GM23338 (cell line): ENCODE data around the gene CTNNA2. TPM values are rescaled to one million over a fixed set of nuclear protein-coding genes. Genes with fewer than 3 reads are reported as not detected.

Experiments
- ATAC-seq: fragments of 200-7000 bp; cut with Tn5 transposase; 3 replicates; pipeline ENCODE4 v1.9.1; 2020
- DNase-seq: peaks from one replicate; pipeline ENCODE4 v3.0.0-alpha.2; 2015; ENCODE audit warnings: low spot score
- H2AFZ ChIP-seq: fragments of 200-600 bp; sonication (generic); 2 replicates; pipeline ENCODE4 v1.8.0; 2016; ENCODE audit warnings: antibody characterized with exemption, mild to moderate bottlenecking, moderate library complexity
- H3F3A ChIP-seq: fragments of 200-600 bp; sonication (generic); replicated peaks from 2 replicates; pipeline ENCODE4 v1.8.0; 2017; ENCODE audit warnings: antibody characterized with exemption, mixed run types, low read depth
- H3K27ac ChIP-seq: fragments of 200-600 bp; sonication (generic); 2 replicates; pipeline ENCODE4 v1.6.1; 2016; ENCODE audit warnings: low read depth
- H3K27me3 ChIP-seq: fragments of 200-600 bp; sonication (generic); 2 replicates; pipeline ENCODE4 v1.8.0; 2016; ENCODE audit warnings: mild to moderate bottlenecking, mixed run types, moderate library complexity; ENCODE audit not compliant: insufficient read depth
- H3K36me3 ChIP-seq: fragments of 200-600 bp; sonication (generic); 2 replicates; pipeline ENCODE4 v1.8.0; 2016; ENCODE audit warnings: mild to moderate bottlenecking; ENCODE audit not compliant: insufficient read depth
- H3K4me1 ChIP-seq: fragments of 200-600 bp; sonication (generic); 2 replicates; pipeline ENCODE4 v1.8.0; 2016; ENCODE audit warnings: mild to moderate bottlenecking, moderate library complexity; ENCODE audit not compliant: insufficient read depth
- H3K4me2 ChIP-seq: fragments of 200-600 bp; sonication (generic); 2 replicates; pipeline ENCODE4 v1.7.1; 2017; ENCODE audit warnings: mixed run types
- H3K4me3 ChIP-seq: fragments of 200-600 bp; sonication (generic); 2 replicates; pipeline ENCODE4 v1.6.1; 2016; ENCODE audit warnings: mixed run types
- H3K79me2 ChIP-seq: fragments of 200-600 bp; sonication (generic); replicated peaks from 2 replicates; pipeline ENCODE4 v1.8.0; 2017; ENCODE audit warnings: mild to moderate bottlenecking; ENCODE audit not compliant: insufficient read depth
- H3K9me2 ChIP-seq: fragments of 200-600 bp; sonication (generic); 2 replicates; pipeline ENCODE4 v1.8.0; 2017; ENCODE audit not compliant: insufficient read depth
- H4K20me1 ChIP-seq: fragments of 200-600 bp; sonication (generic); replicated peaks from 2 replicates; pipeline ENCODE4 v1.8.0; 2017; ENCODE audit warnings: mild to moderate bottlenecking; ENCODE audit not compliant: insufficient read depth
- H3K27ac Mint-ChIP-seq: 2 replicates; pipeline ENCODE4 v1.8.0; 2020; ENCODE audit warnings: inconsistent platforms, mild to moderate bottlenecking, moderate library complexity, mixed read lengths
- H3K27me3 Mint-ChIP-seq: 3 replicates; pipeline ENCODE4 v1.8.0; 2022; ENCODE audit warnings: low read depth, mild to moderate bottlenecking, moderate library complexity, mixed read lengths, inconsistent platforms; ENCODE audit not compliant: insufficient read depth, poor library complexity
- H3K36me3 Mint-ChIP-seq: 3 replicates; pipeline ENCODE4 v1.8.0; 2021; ENCODE audit warnings: low read depth, mild to moderate bottlenecking, inconsistent platforms, moderate library complexity, mixed read lengths
- H3K4me1 Mint-ChIP-seq: 3 replicates; pipeline ENCODE4 v1.8.0; 2020; ENCODE audit warnings: mild to moderate bottlenecking, inconsistent platforms, mixed read lengths
- H3K4me3 Mint-ChIP-seq: 3 replicates; pipeline ENCODE4 v1.8.0; 2021; ENCODE audit warnings: moderate library complexity, mild to moderate bottlenecking, inconsistent platforms, mixed read lengths
- H3K9me3 Mint-ChIP-seq: 3 replicates; pipeline ENCODE4 v1.8.0; 2020; ENCODE audit warnings: moderate library complexity, mild to moderate bottlenecking, inconsistent platforms, mixed read lengths
- CREB1 ChIP-seq: fragments of 250-450 bp; sonication (Bioruptor Pico); IDR thresholded peaks from 2 replicates; pipeline ENCODE4 v1.5.0; 2020; ENCODE audit warnings: low read depth, mild to moderate bottlenecking, moderate library complexity
- JUNB ChIP-seq: IDR thresholded peaks from one replicate; pipeline ENCODE4 v1.6.1; 2016; ENCODE audit warnings: antibody characterized with exemption; ENCODE audit not compliant: unreplicated experiment
- ZNF114 ChIP-seq: fragments of 250-450 bp; sonication (Bioruptor Pico); IDR thresholded peaks from 2 replicates; pipeline ENCODE4 v1.5.0; 2020; ENCODE audit warnings: mild to moderate bottlenecking, moderate library complexity
- ZNF331 ChIP-seq: fragments of 250-450 bp; sonication (Bioruptor Pico); IDR thresholded peaks from 2 replicates; pipeline ENCODE4 v1.5.0; 2020; ENCODE audit warnings: low read depth, mild to moderate bottlenecking, moderate library complexity
- polyA plus RNA-seq: library from polyadenylated mRNA; unstranded; fragments of >200 nt; fragmentation: Nextera tagmentation; extraction: Ambion mirVana; gene quantifications from 2 replicates; pipeline ENCODE4 v1.2.1, GENCODE V29; 2016
- total RNA-seq: library from RNA; depleted of rRNA; stranded (reverse); fragments of >200 nt; shearing (Covaris generic); gene quantifications from 2 replicates; pipeline ENCODE4 v1.2.3, GENCODE V29; 2014
- TF ChIP-seq, protein P1 (sequence below), 2 experiments: fragments of 200-600 bp in 1 of 2; sonication (generic) in 1 of 2; conservative IDR thresholded peaks; 2 replicates each; pipeline versions ENCODE4 v1.5.1 to v1.6.1; 2016 to 2017; ENCODE audit warnings: antibody characterized with exemption in 2 of 2, low read depth in 2 of 2, mild to moderate bottlenecking in 2 of 2, moderate library complexity in 1 of 2
- TF ChIP-seq, protein P2 (sequence below): fragments of 250-450 bp; sonication (Bioruptor Pico); IDR thresholded peaks from 2 replicates; pipeline ENCODE4 v1.5.0; 2020; ENCODE audit warnings: mild to moderate bottlenecking, moderate library complexity

CTNNA2 gene
- total and polyA plus RNA-seq, 2 experiments from 2014 or later = 6.4 to 15.6 TPM

DNA sequence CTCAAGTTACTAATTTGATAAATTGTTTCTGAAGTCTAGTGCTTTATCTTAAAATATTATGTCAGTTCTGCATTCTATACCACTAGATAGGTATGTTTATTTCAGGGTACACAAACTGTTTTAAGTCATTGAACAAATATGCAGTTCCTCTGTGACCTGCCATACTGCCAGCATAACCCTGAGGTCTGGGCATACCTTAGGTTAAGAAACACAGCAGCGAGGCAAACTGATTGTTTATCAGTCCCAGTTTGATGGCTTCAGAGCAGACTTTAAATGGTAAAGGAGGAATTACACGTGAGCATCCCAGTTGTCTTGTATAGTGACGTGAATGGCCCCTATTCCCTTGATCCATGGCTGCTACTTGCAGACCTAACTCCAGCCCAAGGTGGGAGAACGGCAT is 978.1 kb downstream of the CTNNA2 start (continued):
- TF ChIP-seq, protein P1, sequence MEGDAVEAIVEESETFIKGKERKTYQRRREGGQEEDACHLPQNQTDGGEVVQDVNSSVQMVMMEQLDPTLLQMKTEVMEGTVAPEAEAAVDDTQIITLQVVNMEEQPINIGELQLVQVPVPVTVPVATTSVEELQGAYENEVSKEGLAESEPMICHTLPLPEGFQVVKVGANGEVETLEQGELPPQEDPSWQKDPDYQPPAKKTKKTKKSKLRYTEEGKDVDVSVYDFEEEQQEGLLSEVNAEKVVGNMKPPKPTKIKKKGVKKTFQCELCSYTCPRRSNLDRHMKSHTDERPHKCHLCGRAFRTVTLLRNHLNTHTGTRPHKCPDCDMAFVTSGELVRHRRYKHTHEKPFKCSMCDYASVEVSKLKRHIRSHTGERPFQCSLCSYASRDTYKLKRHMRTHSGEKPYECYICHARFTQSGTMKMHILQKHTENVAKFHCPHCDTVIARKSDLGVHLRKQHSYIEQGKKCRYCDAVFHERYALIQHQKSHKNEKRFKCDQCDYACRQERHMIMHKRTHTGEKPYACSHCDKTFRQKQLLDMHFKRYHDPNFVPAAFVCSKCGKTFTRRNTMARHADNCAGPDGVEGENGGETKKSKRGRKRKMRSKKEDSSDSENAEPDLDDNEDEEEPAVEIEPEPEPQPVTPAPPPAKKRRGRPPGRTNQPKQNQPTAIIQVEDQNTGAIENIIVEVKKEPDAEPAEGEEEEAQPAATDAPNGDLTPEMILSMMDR (conservative IDR thresholded peaks at IDR 0.05; ENCODE audit: low read depth in 2 of 2) = no peak
- TF ChIP-seq JUNB = no peak

DNA sequence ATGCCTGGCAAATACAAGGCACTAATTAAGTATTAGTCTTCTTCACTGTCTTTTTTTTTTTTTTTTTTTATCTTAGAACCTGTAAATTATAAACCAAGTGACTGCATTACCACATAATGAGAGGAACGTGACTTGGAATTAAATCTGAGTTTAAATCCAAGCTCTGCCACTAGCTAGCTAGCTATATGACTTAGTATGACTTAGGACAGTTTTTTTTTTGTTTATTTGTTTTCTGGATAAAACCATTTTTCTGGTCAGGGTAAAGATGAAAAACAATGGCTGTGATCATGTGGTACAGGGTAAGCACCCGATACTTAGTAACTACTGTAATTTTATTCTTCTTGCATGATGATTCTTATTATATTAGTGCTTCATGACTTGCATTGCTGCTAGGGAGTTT is 983.5 kb downstream of the CTNNA2 start:
- Histone ChIP-seq H3K27me3 (no peaks in the 10 kb centered on the region), H3K4me3 (no peak overlapping the region), H3K27ac (no peak overlapping the region), H3K9me2 (no peaks in the 10 kb centered on the region; the same call in 1 of the 2 replicates), H3K4me1 (no peaks in the 10 kb centered on the region), H3K4me2 (no peak overlapping the region), H3K79me2 (no peaks in the 10 kb centered on the region), H2AFZ (no peak overlapping the region), H4K20me1 (no peaks in the 10 kb centered on the region), H3K36me3 (no peaks in the 10 kb centered on the region), H3F3A (no peaks in the 10 kb centered on the region)
- Mint-ChIP-seq H3K36me3 (no peaks in the 10 kb centered on the region), H3K4me3 (no peak overlapping the region), H3K27ac (no peak overlapping the region), H3K9me3 (no peaks in the 10 kb centered on the region), H3K27me3 (peaks cover 2% of the 10 kb centered on the region), H3K4me1 (no peaks in the 10 kb centered on the region)
- DNase-seq = no peak
- no peak for ATAC-seq
- no peak for TF ChIP-seq CREB1 (CRISPR knock-in tag)
- no peak for TF ChIP-seq ZNF331 (CRISPR knock-in tag)
- TF ChIP-seq, protein P2, sequence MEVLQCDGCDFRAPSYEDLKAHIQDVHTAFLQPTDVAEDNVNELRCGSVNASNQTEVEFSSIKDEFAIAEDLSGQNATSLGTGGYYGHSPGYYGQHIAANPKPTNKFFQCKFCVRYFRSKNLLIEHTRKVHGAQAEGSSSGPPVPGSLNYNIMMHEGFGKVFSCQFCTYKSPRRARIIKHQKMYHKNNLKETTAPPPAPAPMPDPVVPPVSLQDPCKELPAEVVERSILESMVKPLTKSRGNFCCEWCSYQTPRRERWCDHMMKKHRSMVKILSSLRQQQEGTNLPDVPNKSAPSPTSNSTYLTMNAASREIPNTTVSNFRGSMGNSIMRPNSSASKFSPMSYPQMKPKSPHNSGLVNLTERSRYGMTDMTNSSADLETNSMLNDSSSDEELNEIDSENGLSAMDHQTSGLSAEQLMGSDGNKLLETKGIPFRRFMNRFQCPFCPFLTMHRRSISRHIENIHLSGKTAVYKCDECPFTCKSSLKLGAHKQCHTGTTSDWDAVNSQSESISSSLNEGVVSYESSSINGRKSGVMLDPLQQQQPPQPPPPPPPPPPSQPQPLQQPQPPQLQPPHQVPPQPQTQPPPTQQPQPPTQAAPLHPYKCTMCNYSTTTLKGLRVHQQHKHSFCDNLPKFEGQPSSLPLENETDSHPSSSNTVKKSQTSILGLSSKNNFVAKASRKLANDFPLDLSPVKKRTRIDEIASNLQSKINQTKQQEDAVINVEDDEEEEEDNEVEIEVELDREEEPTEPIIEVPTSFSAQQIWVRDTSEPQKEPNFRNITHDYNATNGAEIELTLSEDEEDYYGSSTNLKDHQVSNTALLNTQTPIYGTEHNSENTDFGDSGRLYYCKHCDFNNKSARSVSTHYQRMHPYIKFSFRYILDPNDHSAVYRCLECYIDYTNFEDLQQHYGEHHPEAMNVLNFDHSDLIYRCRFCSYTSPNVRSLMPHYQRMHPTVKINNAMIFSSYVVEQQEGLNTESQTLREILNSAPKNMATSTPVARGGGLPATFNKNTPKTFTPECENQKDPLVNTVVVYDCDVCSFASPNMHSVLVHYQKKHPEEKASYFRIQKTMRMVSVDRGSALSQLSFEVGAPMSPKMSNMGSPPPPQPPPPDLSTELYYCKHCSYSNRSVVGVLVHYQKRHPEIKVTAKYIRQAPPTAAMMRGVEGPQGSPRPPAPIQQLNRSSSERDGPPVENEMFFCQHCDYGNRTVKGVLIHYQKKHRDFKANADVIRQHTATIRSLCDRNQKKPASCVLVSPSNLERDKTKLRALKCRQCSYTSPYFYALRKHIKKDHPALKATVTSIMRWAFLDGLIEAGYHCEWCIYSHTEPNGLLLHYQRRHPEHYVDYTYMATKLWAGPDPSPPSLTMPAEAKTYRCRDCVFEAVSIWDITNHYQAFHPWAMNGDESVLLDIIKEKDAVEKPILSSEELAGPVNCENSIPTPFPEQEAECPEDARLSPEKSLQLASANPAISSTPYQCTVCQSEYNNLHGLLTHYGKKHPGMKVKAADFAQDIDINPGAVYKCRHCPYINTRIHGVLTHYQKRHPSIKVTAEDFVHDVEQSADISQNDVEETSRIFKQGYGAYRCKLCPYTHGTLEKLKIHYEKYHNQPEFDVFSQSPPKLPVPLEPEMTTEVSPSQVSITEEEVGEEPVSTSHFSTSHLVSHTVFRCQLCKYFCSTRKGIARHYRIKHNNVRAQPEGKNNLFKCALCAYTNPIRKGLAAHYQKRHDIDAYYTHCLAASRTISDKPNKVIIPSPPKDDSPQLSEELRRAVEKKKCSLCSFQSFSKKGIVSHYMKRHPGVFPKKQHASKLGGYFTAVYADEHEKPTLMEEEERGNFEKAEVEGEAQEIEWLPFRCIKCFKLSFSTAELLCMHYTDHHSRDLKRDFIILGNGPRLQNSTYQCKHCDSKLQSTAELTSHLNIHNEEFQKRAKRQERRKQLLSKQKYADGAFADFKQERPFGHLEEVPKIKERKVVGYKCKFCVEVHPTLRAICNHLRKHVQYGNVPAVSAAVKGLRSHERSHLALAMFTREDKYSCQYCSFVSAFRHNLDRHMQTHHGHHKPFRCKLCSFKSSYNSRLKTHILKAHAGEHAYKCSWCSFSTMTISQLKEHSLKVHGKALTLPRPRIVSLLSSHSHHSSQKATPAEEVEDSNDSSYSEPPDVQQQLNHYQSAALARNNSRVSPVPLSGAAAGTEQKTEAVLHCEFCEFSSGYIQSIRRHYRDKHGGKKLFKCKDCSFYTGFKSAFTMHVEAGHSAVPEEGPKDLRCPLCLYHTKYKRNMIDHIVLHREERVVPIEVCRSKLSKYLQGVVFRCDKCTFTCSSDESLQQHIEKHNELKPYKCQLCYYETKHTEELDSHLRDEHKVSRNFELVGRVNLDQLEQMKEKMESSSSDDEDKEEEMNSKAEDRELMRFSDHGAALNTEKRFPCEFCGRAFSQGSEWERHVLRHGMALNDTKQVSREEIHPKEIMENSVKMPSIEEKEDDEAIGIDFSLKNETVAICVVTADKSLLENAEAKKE (CRISPR knock-in tag) = no peak
- TF ChIP-seq, protein P1 (conservative IDR thresholded peaks at IDR 0.05; ENCODE audit: low read depth in 2 of 2) = no peak
- no peak for TF ChIP-seq ZNF114 (CRISPR knock-in tag)
